Body of pancreas (tissue), 4 donors: ENCODE data around the gene CCDC170. TPM values are rescaled to one million over a fixed set of nuclear protein-coding genes. Genes with fewer than 3 reads are reported as not detected.
A peak's percentile ranks its signal among the peaks of the same experiment; 100 is the strongest.

Experiments
- ATAC-seq: fragments of 150-250 bp; one replicate; pipeline ENCODE4 v1.9.1; 2016
- DNase-seq, 4 donors: peaks; one replicate each; pipeline ENCODE4 v3.0.0-alpha.2; 2019
- H3K27ac ChIP-seq, 4 donors: fragments of 200-600 bp; sonication (generic); 1 replicate in 3 of 4; 2 replicates in 1 of 4; pipeline versions ENCODE4 v1.5.1 to v1.6.1; 2016 to 2019; ENCODE audit warnings: mild to moderate bottlenecking in 1 of 4, mixed read lengths in 1 of 4, moderate library complexity in 1 of 4
- H3K27me3 ChIP-seq, 2 donors: fragments of 200-600 bp; sonication (generic); one replicate each; pipeline ENCODE4 v1.6.0; 2016; ENCODE audit warnings: mild to moderate bottlenecking in 1 of 2
- H3K36me3 ChIP-seq, 2 donors: fragments of 200-600 bp; sonication (generic); replicated peaks in 1 of 2; 2 replicates each; pipeline ENCODE4 v1.5.1; 2016; ENCODE audit warnings: low read depth in 2 of 2; ENCODE audit not compliant: insufficient read depth in 1 of 2
- H3K4me1 ChIP-seq: fragments of 200-600 bp; sonication (generic); one replicate; pipeline ENCODE4 v1.6.0; 2016
- H3K4me3 ChIP-seq, 2 donors: fragments of 200-600 bp; sonication (generic); 1 replicate in 1 of 2; 2 replicates in 1 of 2; pipeline ENCODE4 v1.5.1; 2016 to 2019
- H3K9me3 ChIP-seq, 3 donors: fragments of 200-600 bp; sonication (generic); 1 replicate in 2 of 3; 2 replicates in 1 of 3; pipeline ENCODE4 v1.5.1; 2016
- CTCF ChIP-seq, 7 experiments: fragments of 450-650 bp in 4 of 7; fragments of 200-600 bp in 3 of 7; sonication (generic) in 3 of 7; IDR thresholded peaks; one replicate each; pipeline ENCODE4 v1.5.1; 2016 to 2019; ENCODE audit warnings: antibody characterized with exemption in 7 of 7
- POLR2A ChIP-seq, 3 donors: fragments of 450-650 bp; IDR thresholded peaks; one replicate each; pipeline ENCODE4 v1.6.1; 2016; ENCODE audit warnings: antibody characterized with exemption in 3 of 3, mild to moderate bottlenecking in 2 of 3
- WGBS, 2 donors: methylation state at CpG; one replicate each; pipeline ENCODE4 v1.1.5; 2017; 5-methylcytosine and 5-hydroxymethylcytosine counted together
- intact Hi-C: fragments of 100-400 bp; cut with DNase I; formaldehyde crosslinking; loops from one replicate; pipeline ENCODE4 v1.15.1; 2023
- total RNA-seq, 2 donors: library from RNA; depleted of rRNA; stranded (reverse); fragments of >200 nt; gene quantifications; one replicate each; pipeline ENCODE4 v1.1.0, GENCODE V29; 2016

Gene CCDC170
- total RNA-seq, 2 donors from 2014 or later: 2.1 TPM; not detected in 1

- Histone ChIP-seq H3K4me1 (no peaks in the 10 kb centered on the region), H3K27me3 (no peaks in the 10 kb centered on the region), H3K27ac (peak overlapping the region in 1 of 4 donors; percentile 21), H3K4me3 (no peak overlapping the region), H3K36me3 (no peaks in the 10 kb centered on the region), H3K9me3 (no peaks in the 10 kb centered on the region)
- TF ChIP-seq CTCF (IDR thresholded peaks at IDR 0.05) (no peak), POLR2A (IDR thresholded peaks at IDR 0.05) (no peak)
- 53 to 58% methylated on average over 3 to 4 of the region's 4 CpGs for WGBS, 2 donors
- peak in 1 of 4 donors; percentile 19 for DNase-seq
- intact Hi-C loops: no loop called here
- no peak for ATAC-seq
Measured at GRCh38 chr6:151609146-151609902, 115.5 kb downstream of the CCDC170 start.

- ATAC-seq (no peak), DNase-seq (no peak)
- no peaks in the 10 kb centered on the region for H3K36me3 ChIP-seq
- intact Hi-C loops: no loop called here
- no peaks in the 10 kb centered on the region for H3K4me1 ChIP-seq
- H3K27ac ChIP-seq: no peak overlapping the region
- no peak overlapping the region for H3K4me3 ChIP-seq
- no peaks in the 10 kb centered on the region for H3K9me3 ChIP-seq
- TF ChIP-seq CTCF (IDR thresholded peaks at IDR 0.05) (no peak), POLR2A (IDR thresholded peaks at IDR 0.05) (no peak)
- no peaks in the 10 kb centered on the region for H3K27me3 ChIP-seq
- 14 to 17% methylated on average over 1 of the region's 1 CpG for WGBS, 2 donors
Measured at GRCh38 chr6:151610326-151610725, 116.5 kb downstream of the CCDC170 start.

GRCh38 chr6:151614630-151615029 is 120.8 kb downstream of the CCDC170 start:
- ATAC-seq (no peak), DNase-seq (no peak)
- intact Hi-C loops: no loop called here
- Histone ChIP-seq H3K27ac (no peak overlapping the region), H3K27me3 (no peaks in the 10 kb centered on the region), H3K4me1 (no peaks in the 10 kb centered on the region), H3K4me3 (no peak overlapping the region), H3K36me3 (no peaks in the 10 kb centered on the region), H3K9me3 (no peaks in the 10 kb centered on the region)
- TF ChIP-seq CTCF (IDR thresholded peaks at IDR 0.05) (no peak), POLR2A (IDR thresholded peaks at IDR 0.05) (no peak)
- 71 to 81% methylated on average over 4 of the region's 4 CpGs for WGBS, 2 donors

GRCh38 chr6:151616091-151616513 is 122.3 kb downstream of the CCDC170 start:
- Histone ChIP-seq H3K4me3 (no peak overlapping the region), H3K4me1 (no peaks in the 10 kb centered on the region), H3K9me3 (no peaks in the 10 kb centered on the region), H3K36me3 (no peaks in the 10 kb centered on the region), H3K27ac (no peak overlapping the region), H3K27me3 (no peaks in the 10 kb centered on the region)
- intact Hi-C loops: no loop called here
- TF ChIP-seq POLR2A (IDR thresholded peaks at IDR 0.05) (no peak), CTCF (IDR thresholded peaks at IDR 0.05) (no peak)
- ATAC-seq (no peak), DNase-seq (no peak)
- 49 to 66% methylated on average over 5 of the region's 5 CpGs for WGBS, 2 donors

- Histone ChIP-seq H3K9me3 (no peaks in the 10 kb centered on the region), H3K27me3 (no peaks in the 10 kb centered on the region), H3K4me1 (no peaks in the 10 kb centered on the region), H3K36me3 (no peaks in the 10 kb centered on the region), H3K4me3 (no peak overlapping the region), H3K27ac (no peak overlapping the region)
- intact Hi-C loops: no loop called here
- TF ChIP-seq POLR2A (IDR thresholded peaks at IDR 0.05): no peak
- TF ChIP-seq CTCF (IDR thresholded peaks at IDR 0.05): no peak
- no peak for DNase-seq
- 82 to 95% methylated on average over 2 of the region's 2 CpGs for WGBS, 2 donors
- no peak for ATAC-seq
Measured at GRCh38 chr6:151616600-151616999, 122.8 kb downstream of the CCDC170 start.
